OCI-LY1 (cell line): ENCODE measurements around the gene ZNF438.

Experiments
- H2AFZ ChIP-seq: fragments of 200-600 bp; sonication (generic), shearing (Covaris generic); 2 replicates; pipeline ENCODE4 v1.6.0; 2014; ENCODE audit warnings: antibody characterized with exemption, mild to moderate bottlenecking, low read length
- H3F3A ChIP-seq: fragments of 200-600 bp; sonication (generic), shearing (Covaris generic); 2 replicates; pipeline ENCODE4 v1.6.0; 2014; ENCODE audit warnings: mild to moderate bottlenecking, antibody characterized with exemption, low read length, moderate library complexity; ENCODE audit not compliant: insufficient read depth
- H3K27ac ChIP-seq: fragments of 200-600 bp; sonication (generic); 2 replicates; pipeline ENCODE4 v1.5.1; 2014; ENCODE audit warnings: low read length, mixed run types, mild to moderate bottlenecking, low read depth; ENCODE audit not compliant: poor library complexity, severe bottlenecking
- H3K27me3 ChIP-seq: fragments of 200-600 bp; sonication (generic); 2 replicates; pipeline ENCODE4 v1.6.0; 2014; ENCODE audit warnings: antibody characterized with exemption, mild to moderate bottlenecking, low read length, moderate library complexity; ENCODE audit not compliant: insufficient read depth
- H3K36me3 ChIP-seq: fragments of 200-600 bp; sonication (generic); 2 replicates; pipeline ENCODE4 v1.6.1; 2014; ENCODE audit warnings: mild to moderate bottlenecking, antibody characterized with exemption, low read length, moderate library complexity, mixed read lengths; ENCODE audit not compliant: insufficient read depth
- H3K4me1 ChIP-seq: fragments of 200-600 bp; sonication (generic); 2 replicates; pipeline ENCODE4 v1.5.1; 2014; ENCODE audit warnings: mild to moderate bottlenecking, low read length, moderate library complexity; ENCODE audit not compliant: insufficient read depth, severe bottlenecking
- H3K4me2 ChIP-seq: fragments of 200-600 bp; sonication (generic), shearing (Covaris generic); 2 replicates; pipeline ENCODE4 v1.6.1; 2014; ENCODE audit warnings: low read length
- H3K4me3 ChIP-seq: fragments of 200-600 bp; sonication (generic); 2 replicates; pipeline ENCODE4 v1.5.1; 2014; ENCODE audit warnings: low read length, low read depth, mild to moderate bottlenecking, mixed read lengths; ENCODE audit not compliant: poor library complexity, severe bottlenecking
- H3K79me2 ChIP-seq: fragments of 200-600 bp; shearing (Covaris generic); 2 replicates; pipeline ENCODE4 v1.6.1; 2016; ENCODE audit warnings: mixed run types, low read length, mixed read lengths; ENCODE audit not compliant: insufficient read depth
- H3K9ac ChIP-seq: fragments of 200-600 bp; sonication (generic), shearing (Covaris generic); 2 replicates; pipeline ENCODE4 v1.6.1; 2014; ENCODE audit warnings: mild to moderate bottlenecking, low read length, mixed read lengths
- H3K9me2 ChIP-seq: fragments of 200-600 bp; sonication (generic), shearing (Covaris generic); 2 replicates; pipeline ENCODE4 v1.6.1; 2014; ENCODE audit warnings: low read depth, mild to moderate bottlenecking, low read length, mixed read lengths
- H3K9me3 ChIP-seq: fragments of 200-600 bp; shearing (Covaris generic); 2 replicates; pipeline ENCODE4 v1.6.1; 2014; ENCODE audit warnings: low read length, mixed read lengths
- H4K20me1 ChIP-seq: fragments of 200-600 bp; sonication (generic), shearing (Covaris generic); 2 replicates; pipeline ENCODE4 v1.6.0; 2016; ENCODE audit warnings: mild to moderate bottlenecking, low read length; ENCODE audit not compliant: insufficient read depth
- EZH2 ChIP-seq: fragments of 200-600 bp; sonication (generic), shearing (Covaris generic); IDR thresholded peaks from 2 replicates; pipeline ENCODE4 v1.8.0; 2017; ENCODE audit warnings: borderline replicate concordance, mixed run types, mild to moderate bottlenecking, antibody characterized with exemption, low read length, moderate library complexity, mixed read lengths
- TF ChIP-seq, protein P1 (sequence below): fragments of 200-600 bp; sonication (generic), shearing (Covaris generic); IDR thresholded peaks from 2 replicates; pipeline ENCODE4 v1.5.1; 2017; ENCODE audit warnings: mild to moderate bottlenecking, antibody characterized with exemption, low read length, moderate library complexity, mixed read lengths

ZNF438 gene

DNA sequence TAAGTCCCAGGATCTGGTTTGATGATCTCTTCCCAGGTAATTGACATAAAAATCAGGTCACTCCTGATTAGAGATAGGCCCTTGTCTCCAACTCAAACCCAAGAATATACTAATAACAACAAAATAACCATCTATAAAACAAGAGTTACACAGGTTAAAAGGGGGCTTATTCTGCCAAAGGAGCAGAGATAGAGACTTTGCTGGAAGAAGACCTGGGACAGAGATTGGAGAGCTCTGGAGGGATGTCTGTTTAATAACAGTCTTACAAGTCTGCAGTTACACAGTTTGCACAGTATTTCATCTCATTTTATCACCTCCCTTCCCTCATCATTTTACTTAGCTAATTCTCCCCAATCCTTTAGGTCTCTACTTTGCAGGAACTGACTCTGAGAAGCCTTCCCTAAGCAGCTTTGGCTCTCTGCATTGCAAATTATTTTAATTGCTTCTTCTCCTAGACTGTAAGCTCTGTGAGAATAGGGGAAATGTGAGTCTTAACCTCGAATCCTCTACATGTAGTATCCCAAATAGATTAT, 3.7 kb upstream of the ZNF438 start:
- Histone ChIP-seq H3K9ac (no peak overlapping the region), H3K9me3 (no peaks in the 10 kb centered on the region), H3K4me1 (peaks cover 10% of the 10 kb centered on the region), H3K79me2 (no peaks in the 10 kb centered on the region), H3K27ac (no peak overlapping the region), H2AFZ (no peak overlapping the region), H3K4me3 (no peak overlapping the region), H3F3A (no peaks in the 10 kb centered on the region), H3K27me3 (no peaks in the 10 kb centered on the region), H3K9me2 (no peaks in the 10 kb centered on the region), H3K4me2 (no peak overlapping the region), H3K36me3 (no peaks in the 10 kb centered on the region), H4K20me1 (no peaks in the 10 kb centered on the region)
- no peak for TF ChIP-seq EZH2
- TF ChIP-seq, protein P1, sequence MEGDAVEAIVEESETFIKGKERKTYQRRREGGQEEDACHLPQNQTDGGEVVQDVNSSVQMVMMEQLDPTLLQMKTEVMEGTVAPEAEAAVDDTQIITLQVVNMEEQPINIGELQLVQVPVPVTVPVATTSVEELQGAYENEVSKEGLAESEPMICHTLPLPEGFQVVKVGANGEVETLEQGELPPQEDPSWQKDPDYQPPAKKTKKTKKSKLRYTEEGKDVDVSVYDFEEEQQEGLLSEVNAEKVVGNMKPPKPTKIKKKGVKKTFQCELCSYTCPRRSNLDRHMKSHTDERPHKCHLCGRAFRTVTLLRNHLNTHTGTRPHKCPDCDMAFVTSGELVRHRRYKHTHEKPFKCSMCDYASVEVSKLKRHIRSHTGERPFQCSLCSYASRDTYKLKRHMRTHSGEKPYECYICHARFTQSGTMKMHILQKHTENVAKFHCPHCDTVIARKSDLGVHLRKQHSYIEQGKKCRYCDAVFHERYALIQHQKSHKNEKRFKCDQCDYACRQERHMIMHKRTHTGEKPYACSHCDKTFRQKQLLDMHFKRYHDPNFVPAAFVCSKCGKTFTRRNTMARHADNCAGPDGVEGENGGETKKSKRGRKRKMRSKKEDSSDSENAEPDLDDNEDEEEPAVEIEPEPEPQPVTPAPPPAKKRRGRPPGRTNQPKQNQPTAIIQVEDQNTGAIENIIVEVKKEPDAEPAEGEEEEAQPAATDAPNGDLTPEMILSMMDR: no peak

DNA sequence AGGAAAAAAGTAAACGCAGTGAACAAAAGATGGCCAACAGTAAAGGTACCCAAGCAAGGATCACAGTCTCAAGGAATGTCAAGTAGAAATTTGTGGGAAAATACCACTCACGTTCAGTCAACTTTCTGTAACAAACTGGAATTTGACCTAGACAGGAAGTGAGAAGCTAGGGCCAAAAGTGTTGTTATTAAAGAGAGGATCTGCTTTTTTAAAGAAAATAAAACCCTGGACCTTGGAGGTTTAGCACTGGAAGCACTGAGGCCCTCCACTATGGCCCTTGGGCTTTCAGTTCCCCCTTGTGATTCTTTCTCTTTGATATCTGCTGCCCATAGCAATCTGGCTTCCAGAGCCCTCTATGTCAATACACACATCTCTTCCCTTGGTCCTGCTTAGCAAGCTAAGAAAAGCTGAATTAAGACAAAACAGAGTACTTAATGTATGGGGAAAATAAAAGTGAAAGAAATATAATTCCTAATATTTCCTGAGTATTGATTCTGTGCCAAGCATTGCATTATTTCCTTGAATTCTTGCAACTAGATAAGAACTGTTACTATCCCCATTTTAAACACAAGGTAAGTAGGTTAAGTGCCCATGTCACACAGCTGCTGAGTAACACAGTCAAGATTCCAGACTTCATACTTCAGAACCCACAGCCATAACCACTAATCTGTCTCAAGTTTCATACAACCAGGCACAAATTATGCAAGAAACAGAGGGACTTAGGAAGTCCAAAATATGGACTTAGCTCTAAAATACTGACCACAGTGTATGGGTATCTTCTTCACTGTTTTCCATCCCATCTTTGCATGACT, 2.6 kb upstream of the ZNF438 start:
- Histone ChIP-seq H3K36me3 (no peaks in the 10 kb centered on the region), H3K4me1 (peaks cover 10% of the 10 kb centered on the region), H3K27ac (no peak overlapping the region), H3K79me2 (no peaks in the 10 kb centered on the region), H3K9me2 (no peaks in the 10 kb centered on the region), H3K4me3 (no peak overlapping the region), H3K27me3 (no peaks in the 10 kb centered on the region), H2AFZ (no peak overlapping the region), H4K20me1 (no peaks in the 10 kb centered on the region), H3F3A (no peaks in the 10 kb centered on the region), H3K9me3 (no peaks in the 10 kb centered on the region), H3K4me2 (no peak overlapping the region), H3K9ac (no peak overlapping the region)
- TF ChIP-seq, protein P1: no peak
- no peak for TF ChIP-seq EZH2

DNA sequence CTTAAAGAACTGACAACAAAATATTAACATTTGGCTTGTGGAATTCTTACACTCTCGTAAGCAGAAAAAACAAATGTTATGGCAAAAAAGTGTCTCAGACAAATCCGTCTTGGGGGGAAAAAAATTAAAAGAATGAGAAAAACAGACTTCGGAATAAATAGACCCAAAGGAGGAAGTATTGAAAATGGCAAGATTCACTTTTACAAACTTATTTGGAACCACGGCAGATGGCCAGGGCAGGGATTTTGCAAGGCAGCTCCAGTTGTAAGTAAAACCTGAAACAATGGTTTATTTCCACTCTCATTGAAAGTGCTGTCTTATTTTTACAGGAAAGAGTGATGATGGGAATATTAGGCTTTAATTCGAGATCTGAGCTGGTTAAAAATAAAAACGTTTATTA, 1.5 kb upstream of the ZNF438 start:
- Histone ChIP-seq H3K4me2 (no peak overlapping the region), H4K20me1 (no peaks in the 10 kb centered on the region), H3K36me3 (no peaks in the 10 kb centered on the region), H3K4me3 (no peak overlapping the region), H3K4me1 (peaks cover 10% of the 10 kb centered on the region), H2AFZ (no peak overlapping the region), H3K9me3 (no peaks in the 10 kb centered on the region), H3K27ac (no peak overlapping the region), H3K9me2 (no peaks in the 10 kb centered on the region), H3K9ac (no peak overlapping the region), H3F3A (no peaks in the 10 kb centered on the region), H3K27me3 (no peaks in the 10 kb centered on the region), H3K79me2 (no peaks in the 10 kb centered on the region)
- TF ChIP-seq, protein P1: no peak
- no peak for TF ChIP-seq EZH2
